ENCODE measurements around the gene HPN. TPM values are rescaled to one million over a fixed set of nuclear protein-coding genes. Genes with fewer than 3 reads are reported as not detected.

Gene HPN
- total and polyA plus RNA-seq, 2 of the 13 experiments (the other 11 are each of a cell fraction or from before 2014, with no cell fraction given), result 46.7 to 261 TPM

DNA sequence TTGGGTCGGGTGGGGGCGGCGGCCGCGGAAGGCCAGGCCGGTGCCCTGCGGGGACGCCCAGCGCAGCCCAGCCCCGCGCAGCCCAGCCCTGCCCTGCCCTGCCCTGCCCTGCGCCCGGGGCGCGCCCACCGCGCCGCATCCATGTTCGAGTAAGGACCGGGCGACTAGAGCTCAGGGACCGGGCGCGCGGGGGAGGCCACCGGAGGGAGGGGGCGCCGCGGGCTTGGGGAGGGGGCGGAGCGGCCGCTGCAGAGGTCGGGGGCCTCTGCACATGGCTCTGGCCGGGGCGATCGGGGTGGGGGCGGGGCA, 41.2 kb upstream of the HPN start (continued):
- TF ChIP-seq ZNF142 (CRISPR knock-in tag; IDR thresholded peaks at IDR 0.05), result no peak
- TF ChIP-seq, protein P1, sequence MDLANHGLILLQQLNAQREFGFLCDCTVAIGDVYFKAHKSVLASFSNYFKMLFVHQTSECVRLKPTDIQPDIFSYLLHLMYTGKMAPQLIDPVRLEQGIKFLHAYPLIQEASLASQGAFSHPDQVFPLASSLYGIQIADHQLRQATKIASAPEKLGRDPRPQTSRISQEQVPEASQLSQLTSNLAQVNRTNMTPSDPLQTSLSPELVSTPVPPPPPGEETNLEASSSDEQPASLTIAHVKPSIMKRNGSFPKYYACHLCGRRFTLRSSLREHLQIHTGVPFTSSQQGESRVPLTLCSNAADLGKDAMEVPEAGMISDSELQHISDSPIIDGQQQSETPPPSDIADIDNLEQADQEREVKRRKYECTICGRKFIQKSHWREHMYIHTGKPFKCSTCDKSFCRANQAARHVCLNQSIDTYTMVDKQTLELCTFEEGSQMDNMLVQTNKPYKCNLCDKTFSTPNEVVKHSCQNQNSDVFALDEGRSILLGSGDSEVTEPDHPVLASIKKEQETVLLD (CRISPR knock-in tag; IDR thresholded peaks at IDR 0.05; ENCODE audit: low read depth), result 0 out of 2 replicates have a peak, but pooled peaks have one; percentile 12
- no peak for TF ChIP-seq TAF15 (IDR thresholded peaks at IDR 0.05; ENCODE audit: low read depth, low read length, poor library complexity, severe bottlenecking)
- TF ChIP-seq RBFOX2 (IDR thresholded peaks at IDR 0.05; ENCODE audit: low read depth, low read length), result peak; percentile 61; the same call in 1 of the 2 replicates
- no peak for TF ChIP-seq HNF4A (CRISPR knock-in tag; IDR thresholded peaks at IDR 0.05)
- 0 out of 2 replicates have a peak, but pooled peaks have one; percentile 20 for TF ChIP-seq HDAC1 (CRISPR knock-in tag; IDR thresholded peaks at IDR 0.05)
- TF ChIP-seq ZNF329 (CRISPR knock-in tag; IDR thresholded peaks at IDR 0.05; ENCODE audit: low read depth), result no peak
- TF ChIP-seq PRMT3 (CRISPR knock-in tag; IDR thresholded peaks at IDR 0.05; ENCODE audit: borderline replicate concordance, low read depth), result no peak
- no peak for TF ChIP-seq ZNF550 (CRISPR knock-in tag; IDR thresholded peaks at IDR 0.05; ENCODE audit: borderline replicate concordance)
- TF ChIP-seq ZZZ3 (CRISPR knock-in tag; IDR thresholded peaks at IDR 0.05; ENCODE audit: borderline replicate concordance), result no peak
- TF ChIP-seq GATA4 (IDR thresholded peaks at IDR 0.05; ENCODE audit: borderline replicate concordance, low read depth), result peak; percentile 16; the same call in 1 of the 2 replicates
- TF ChIP-seq, protein P2, sequence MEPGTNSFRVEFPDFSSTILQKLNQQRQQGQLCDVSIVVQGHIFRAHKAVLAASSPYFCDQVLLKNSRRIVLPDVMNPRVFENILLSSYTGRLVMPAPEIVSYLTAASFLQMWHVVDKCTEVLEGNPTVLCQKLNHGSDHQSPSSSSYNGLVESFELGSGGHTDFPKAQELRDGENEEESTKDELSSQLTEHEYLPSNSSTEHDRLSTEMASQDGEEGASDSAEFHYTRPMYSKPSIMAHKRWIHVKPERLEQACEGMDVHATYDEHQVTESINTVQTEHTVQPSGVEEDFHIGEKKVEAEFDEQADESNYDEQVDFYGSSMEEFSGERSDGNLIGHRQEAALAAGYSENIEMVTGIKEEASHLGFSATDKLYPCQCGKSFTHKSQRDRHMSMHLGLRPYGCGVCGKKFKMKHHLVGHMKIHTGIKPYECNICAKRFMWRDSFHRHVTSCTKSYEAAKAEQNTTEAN (CRISPR knock-in tag; conservative IDR thresholded peaks at IDR 0.05), result no peak
- TF ChIP-seq, protein P3, sequence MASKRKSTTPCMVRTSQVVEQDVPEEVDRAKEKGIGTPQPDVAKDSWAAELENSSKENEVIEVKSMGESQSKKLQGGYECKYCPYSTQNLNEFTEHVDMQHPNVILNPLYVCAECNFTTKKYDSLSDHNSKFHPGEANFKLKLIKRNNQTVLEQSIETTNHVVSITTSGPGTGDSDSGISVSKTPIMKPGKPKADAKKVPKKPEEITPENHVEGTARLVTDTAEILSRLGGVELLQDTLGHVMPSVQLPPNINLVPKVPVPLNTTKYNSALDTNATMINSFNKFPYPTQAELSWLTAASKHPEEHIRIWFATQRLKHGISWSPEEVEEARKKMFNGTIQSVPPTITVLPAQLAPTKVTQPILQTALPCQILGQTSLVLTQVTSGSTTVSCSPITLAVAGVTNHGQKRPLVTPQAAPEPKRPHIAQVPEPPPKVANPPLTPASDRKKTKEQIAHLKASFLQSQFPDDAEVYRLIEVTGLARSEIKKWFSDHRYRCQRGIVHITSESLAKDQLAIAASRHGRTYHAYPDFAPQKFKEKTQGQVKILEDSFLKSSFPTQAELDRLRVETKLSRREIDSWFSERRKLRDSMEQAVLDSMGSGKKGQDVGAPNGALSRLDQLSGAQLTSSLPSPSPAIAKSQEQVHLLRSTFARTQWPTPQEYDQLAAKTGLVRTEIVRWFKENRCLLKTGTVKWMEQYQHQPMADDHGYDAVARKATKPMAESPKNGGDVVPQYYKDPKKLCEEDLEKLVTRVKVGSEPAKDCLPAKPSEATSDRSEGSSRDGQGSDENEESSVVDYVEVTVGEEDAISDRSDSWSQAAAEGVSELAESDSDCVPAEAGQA (IDR thresholded peaks at IDR 0.05; ENCODE audit: low read depth), result no peak
- TF ChIP-seq, protein P3 (CRISPR knock-in tag; IDR thresholded peaks at IDR 0.05; ENCODE audit: borderline replicate concordance), result no peak
- peak; percentile 67; the same call in 1 of the 2 replicates for TF ChIP-seq ZFY (CRISPR knock-in tag; IDR thresholded peaks at IDR 0.05)
- TF ChIP-seq ZKSCAN8 (CRISPR knock-in tag; IDR thresholded peaks at IDR 0.05; ENCODE audit: borderline replicate concordance), result no peak
